Transverse colon (tissue), 4 donors: ENCODE measurements around the gene OTUD7B. TPM values are rescaled to one million over a fixed set of nuclear protein-coding genes. Genes with fewer than 3 reads are reported as not detected.

Source experiments
- DNase-seq: peaks from one replicate; pipeline ENCODE4 v3.0.0-alpha.2; 2019
- H3K27ac ChIP-seq, 4 donors: fragments of 200-600 bp; sonication (generic); 2 replicates each; pipeline ENCODE4 v1.5.1; 2016 to 2018; ENCODE audit warnings: inconsistent platforms in 4 of 4
- H3K27me3 ChIP-seq: fragments of 200-600 bp; sonication (generic); 2 replicates; pipeline ENCODE4 v1.5.1; 2017; ENCODE audit warnings: inconsistent platforms
- H3K36me3 ChIP-seq, 4 donors: fragments of 200-600 bp; sonication (generic); 2 replicates each; pipeline ENCODE4 v1.5.1; 2017 to 2019; ENCODE audit warnings: inconsistent platforms in 4 of 4
- H3K4me1 ChIP-seq, 4 donors: fragments of 200-600 bp; sonication (generic); 2 replicates each; pipeline ENCODE4 v1.5.1; 2017 to 2020; ENCODE audit warnings: inconsistent platforms in 4 of 4
- H3K4me3 ChIP-seq, 4 donors: fragments of 200-600 bp; sonication (generic); 1 replicate in 1 of 4; 2 replicates in 3 of 4; pipeline versions ENCODE4 v1.5.1 to v1.6.1; 2017 to 2019; ENCODE audit warnings: inconsistent platforms in 4 of 4
- H3K9me3 ChIP-seq, 2 donors: fragments of 200-600 bp; sonication (generic); 2 replicates each; pipeline ENCODE4 v1.5.1; 2017 to 2019; ENCODE audit warnings: inconsistent platforms in 2 of 2
- CTCF ChIP-seq, 5 experiments: fragments of 200-600 bp in 3 of 5; fragments of 450-650 bp in 2 of 5; sonication (generic) in 3 of 5; IDR thresholded peaks; 1 replicate in 2 of 5; 2 replicates in 3 of 5; pipeline ENCODE4 v1.5.1; 2016 to 2017; ENCODE audit warnings: antibody characterized with exemption in 5 of 5, inconsistent platforms in 3 of 5, mild to moderate bottlenecking in 2 of 5, moderate library complexity in 1 of 5
- EP300 ChIP-seq: sonication (generic); formaldehyde crosslinking; IDR thresholded peaks from one replicate; pipeline ENCODE4 v1.6.1; 2017; ENCODE audit warnings: antibody characterized with exemption, low read depth
- POLR2A ChIP-seq: fragments of 450-650 bp; IDR thresholded peaks from one replicate; pipeline ENCODE4 v1.6.1; 2016; ENCODE audit warnings: antibody characterized with exemption, mild to moderate bottlenecking, moderate library complexity
- POLR2AphosphoS5 ChIP-seq, 3 donors: sonication (generic); formaldehyde crosslinking; IDR thresholded peaks; one replicate each; pipeline ENCODE4 v1.6.1; 2016; ENCODE audit warnings: antibody characterized with exemption in 3 of 3
- WGBS, 2 donors: methylation state at CpG; one replicate each; pipeline ENCODE4 v1.1.5; 2018; ENCODE audit warnings: low coverage in 1 of 2; 5-methylcytosine and 5-hydroxymethylcytosine counted together
- in situ Hi-C, 4 donors: fragments of 200-750 bp; cut with MboI; loops; one replicate each; pipeline versions ENCODE4 v1.15.0 to v1.15.1; 2017; ENCODE audit warnings: low sequenced_read_pairs in 3 of 4, low pct_ligation_motif_present in 1 of 4, low pct_unique_long_range_greater_than_20kb in 1 of 4
- intact Hi-C: fragments of 100-400 bp; cut with DNase I; formaldehyde crosslinking; loops from one replicate; pipeline ENCODE4 v1.15.1; 2023; ENCODE audit warnings: low total_unique reads
- total RNA-seq, 4 donors: library from RNA; depleted of rRNA; stranded (reverse); fragments of >200 nt; gene quantifications; one replicate each; pipeline ENCODE4 v1.1.0, GENCODE V29; 2016

Gene OTUD7B
- total RNA-seq, 4 donors from 2014 or later = 11.3 to 26.8 (median 25.5) TPM

- peaks cover 0 to 52% (median 25%) of the 10 kb centered on the region in 4 donors for H3K36me3 ChIP-seq
- intact Hi-C loops = no loop called here
Measured at GRCh38 chr1:149967646-149968045, 42.9 kb downstream of the OTUD7B start.

GRCh38 chr1:149967041-149967440 is 43.5 kb downstream of the OTUD7B start:
- Histone ChIP-seq H3K4me3 (no peak overlapping the region), H3K9me3 (no peaks in the 10 kb centered on the region), H3K27ac (no peak overlapping the region), H3K27me3 (no peaks in the 10 kb centered on the region), H3K4me1 (peaks cover 0 to 12% (median 0%) of the 10 kb centered on the region in 4 donors), H3K36me3 (peaks cover 0 to 52% (median 25%) of the 10 kb centered on the region in 4 donors)
- intact Hi-C loops = no loop called here
- in situ Hi-C loops = loop anchor here (10.0 to 25.0 kb wide), 4 partner anchors 78 to 220 kb away; no protein-coding TSS in a partner anchor
- 88 to 95% methylated on average over 1 to 3 of the region's 3 CpGs for WGBS, 2 donors
- DNase-seq = no peak
- no peak for TF ChIP-seq EP300
- no peak for TF ChIP-seq CTCF (IDR thresholded peaks at IDR 0.05)
- no peak for TF ChIP-seq POLR2AphosphoS5 (IDR thresholded peaks at IDR 0.05)
- no peak for TF ChIP-seq POLR2A

More at GRCh38 chr1:149967646-149968045, 42.9 kb downstream of the OTUD7B start:
- Histone ChIP-seq H3K4me3 (no peak overlapping the region), H3K9me3 (no peaks in the 10 kb centered on the region), H3K27me3 (no peaks in the 10 kb centered on the region), H3K27ac (no peak overlapping the region), H3K4me1 (peaks cover 0 to 6% (median 0%) of the 10 kb centered on the region in 4 donors)
- in situ Hi-C loops = loop anchor here (10.0 to 25.0 kb wide), 4 partner anchors 77 to 220 kb away; no protein-coding TSS in a partner anchor
- no peak for DNase-seq
- TF ChIP-seq POLR2AphosphoS5 (IDR thresholded peaks at IDR 0.05) = no peak
- TF ChIP-seq EP300 = no peak
- no peak for TF ChIP-seq CTCF (IDR thresholded peaks at IDR 0.05)
- no peak for TF ChIP-seq POLR2A

GRCh38 chr1:149966405-149966804 is 44.1 kb downstream of the OTUD7B start:
- no peaks in the 10 kb centered on the region for H3K27me3 ChIP-seq
- no peak overlapping the region for H3K27ac ChIP-seq
- in situ Hi-C loops = loop anchor here (10.0 to 25.0 kb wide), 4 partner anchors 78 to 221 kb away; no protein-coding TSS in a partner anchor
- no peaks in the 10 kb centered on the region for H3K9me3 ChIP-seq
- peaks cover 0 to 52% (median 25%) of the 10 kb centered on the region in 4 donors for H3K36me3 ChIP-seq
- 18 to 56% methylated on average over 1 of the region's 1 CpG for WGBS, 2 donors
- no peak for DNase-seq
- TF ChIP-seq POLR2AphosphoS5 (IDR thresholded peaks at IDR 0.05) = no peak
- no peak for TF ChIP-seq EP300
- no peak for TF ChIP-seq POLR2A
- no peak for TF ChIP-seq CTCF (IDR thresholded peaks at IDR 0.05)
- peaks cover 0 to 15% (median 0%) of the 10 kb centered on the region in 4 donors for H3K4me1 ChIP-seq
- H3K4me3 ChIP-seq = no peak overlapping the region
- intact Hi-C loops = no loop called here

- no peaks in the 10 kb centered on the region for H3K9me3 ChIP-seq
- 94% methylated on average over 3 of the region's 3 CpGs; no CpG with 5 or more reads in 1 of the 2 donors for WGBS, 2 donors
- H3K27ac ChIP-seq = no peak overlapping the region
- intact Hi-C loops = loop anchor here (2.0 kb wide), 1 partner anchor 81 kb away; no protein-coding TSS in a partner anchor
- in situ Hi-C loops = loop anchor here (10.0 to 25.0 kb wide), 4 partner anchors 79 to 222 kb away; no protein-coding TSS in a partner anchor
- H3K4me3 ChIP-seq = no peak overlapping the region
- no peak for TF ChIP-seq EP300
- TF ChIP-seq POLR2AphosphoS5 (IDR thresholded peaks at IDR 0.05) = no peak
- no peak for TF ChIP-seq POLR2A
- no peak for TF ChIP-seq CTCF (IDR thresholded peaks at IDR 0.05)
- no peak for DNase-seq
- no peaks in the 10 kb centered on the region for H3K27me3 ChIP-seq
- H3K36me3 ChIP-seq = peaks cover 0 to 49% (median 21%) of the 10 kb centered on the region in 4 donors
- peaks cover 0 to 15% (median 0%) of the 10 kb centered on the region in 4 donors for H3K4me1 ChIP-seq
Measured at GRCh38 chr1:149965440-149965839, 45.1 kb downstream of the OTUD7B start.
